DMS153 (cell line): Measurements from ENCODE around the gene PDE4B.

ENCODE experiments used
- DNase-seq: peaks from one replicate; lab custom pipeline; 2025; lab: John Stamatoyannopoulos, UW

The PDE4B gene

GRCh38 chr1:66240491-66241484 lies 448.1 kb downstream of the PDE4B start:
- no peak for DNase-seq

DNA sequence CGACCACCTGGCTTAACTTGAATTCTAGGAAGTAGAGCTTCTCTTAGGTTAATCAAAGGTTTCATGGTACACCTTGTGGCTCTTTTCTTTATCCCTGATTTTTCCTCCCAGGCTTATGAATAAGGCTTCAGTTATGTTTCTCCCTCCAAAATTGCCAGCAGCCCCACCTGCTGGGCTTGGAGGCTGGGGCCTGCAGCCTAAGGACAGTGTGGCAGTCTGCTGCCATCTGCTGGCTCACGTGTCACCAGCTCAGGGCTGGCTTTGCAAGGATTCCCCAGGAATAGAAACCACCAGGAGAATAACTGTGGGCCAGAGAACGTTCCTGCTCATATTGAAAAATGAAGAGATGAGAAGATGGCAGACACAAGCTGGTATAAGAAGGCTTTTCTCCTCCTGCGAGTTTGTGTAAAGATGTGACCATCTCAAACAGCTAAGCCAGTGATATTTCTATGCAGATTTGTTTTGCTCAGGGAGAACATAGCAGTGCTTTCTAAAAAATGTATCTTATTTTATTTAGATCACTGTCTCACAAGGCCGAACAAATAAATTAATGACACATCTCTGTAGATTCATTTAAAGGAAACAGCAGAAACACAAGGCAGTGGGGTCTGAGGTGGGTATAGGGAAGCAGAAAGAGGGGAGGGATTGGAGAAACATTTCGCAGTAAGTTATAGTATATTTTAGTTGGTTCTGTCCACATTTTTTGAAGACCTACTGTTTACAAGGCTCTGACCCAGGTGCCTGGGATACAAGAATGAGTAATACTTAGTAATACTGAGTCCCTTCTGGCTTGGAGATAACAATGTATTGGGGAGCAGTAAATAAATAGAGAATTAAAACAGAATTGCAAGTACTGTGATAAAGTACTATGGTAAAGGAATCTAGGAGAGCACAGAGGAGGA lies 450.2 kb downstream of the PDE4B start:
- DNase-seq, result peak; percentile 80

DNA sequence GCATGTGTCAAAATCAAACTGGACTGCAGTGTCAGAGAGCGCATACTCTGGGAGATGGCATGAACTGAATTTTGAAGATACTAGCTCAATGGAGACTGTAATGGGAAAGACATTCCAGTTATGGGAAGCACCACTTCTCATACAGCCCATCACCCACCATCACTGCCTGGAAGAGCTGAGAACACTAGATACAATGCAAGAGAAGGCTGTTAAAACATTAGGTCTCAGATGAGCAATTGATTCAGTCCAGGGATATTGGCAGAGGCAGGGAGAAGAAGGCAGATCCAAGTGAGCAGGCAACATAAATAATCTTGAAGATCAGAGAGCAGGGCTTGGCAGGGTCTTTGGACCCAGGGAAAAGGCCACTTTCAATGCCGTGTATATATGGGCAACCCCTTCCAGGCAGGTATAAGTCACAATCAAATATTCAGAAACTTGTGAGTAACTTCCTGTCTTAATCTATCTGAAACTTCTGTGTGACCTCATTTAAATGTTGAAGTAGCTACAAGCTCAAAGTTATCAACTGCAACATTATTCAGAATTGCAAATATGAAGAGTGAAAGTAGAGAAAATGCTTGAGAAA lies 450.9 kb downstream of the PDE4B start:
- no peak for DNase-seq

DNA sequence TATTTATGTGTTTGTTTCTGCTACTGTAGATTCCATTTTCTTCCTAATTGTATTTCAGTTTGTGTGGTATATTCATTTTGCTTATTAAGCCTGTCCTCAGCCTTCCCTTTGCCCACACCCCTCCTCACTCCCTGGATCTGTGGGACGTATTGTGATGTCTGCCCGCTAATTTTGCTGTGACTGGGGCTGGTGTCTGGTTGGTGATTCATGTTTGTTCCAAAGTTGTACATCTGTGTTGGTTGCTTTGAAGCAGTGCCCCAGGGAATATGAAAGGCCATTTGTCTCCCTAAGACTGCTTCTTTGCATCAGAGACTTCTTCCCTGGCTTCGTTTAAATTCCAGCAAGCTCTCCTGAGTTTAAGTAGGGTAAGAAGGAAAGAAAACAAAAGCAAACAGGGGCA lies 451.7 kb downstream of the PDE4B start:
- no peak for DNase-seq

GRCh38 chr1:66245691-66246090 lies 453.0 kb downstream of the PDE4B start:
- no peak for DNase-seq

DNA sequence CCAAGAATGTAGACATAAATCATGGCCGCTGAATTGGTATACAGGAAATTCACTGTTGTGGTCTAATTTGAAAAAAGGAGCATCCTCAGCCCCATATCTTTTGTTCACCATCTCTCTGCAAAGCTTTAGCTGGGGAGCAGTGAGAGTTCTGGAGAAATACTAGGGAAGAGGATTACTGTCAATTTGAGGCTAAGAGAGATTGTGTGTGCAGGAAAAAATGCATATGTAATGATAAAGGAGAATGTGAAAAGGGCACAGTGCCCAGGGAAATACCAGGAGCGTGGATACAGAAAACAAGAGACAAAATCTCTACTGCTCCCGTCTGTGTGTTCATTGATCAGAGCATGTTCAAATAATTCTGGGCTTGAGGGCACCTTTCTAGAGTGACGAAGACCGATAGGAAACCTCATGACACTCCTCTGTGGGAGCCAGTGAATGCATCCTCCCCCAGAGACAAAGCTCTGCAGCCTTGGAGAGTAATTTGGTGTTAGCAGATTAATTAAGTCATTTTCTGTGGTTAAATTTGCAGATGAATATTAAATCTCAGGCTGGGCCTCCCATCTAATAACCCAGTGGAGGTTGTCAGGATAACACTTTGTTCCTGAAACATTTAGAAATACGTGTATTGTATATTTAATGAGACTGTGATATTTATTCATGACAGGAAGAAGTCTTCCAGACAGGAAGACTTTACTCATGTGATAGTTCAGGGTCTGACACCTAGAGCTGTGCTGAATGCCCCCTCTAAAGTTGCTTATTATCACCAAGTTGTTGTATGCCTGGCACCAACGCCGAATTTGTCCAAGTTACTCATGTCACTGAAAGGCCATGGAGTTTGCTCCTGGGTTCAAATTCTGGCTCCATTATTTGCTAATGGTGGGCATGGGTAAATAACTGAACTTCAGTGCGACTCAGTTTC lies 453.9 kb downstream of the PDE4B start:
- DNase-seq, result no peak

- DNase-seq, result no peak
These were observed 454.9 kb downstream of the PDE4B start for GRCh38 chr1:66247415-66248208.

DNA sequence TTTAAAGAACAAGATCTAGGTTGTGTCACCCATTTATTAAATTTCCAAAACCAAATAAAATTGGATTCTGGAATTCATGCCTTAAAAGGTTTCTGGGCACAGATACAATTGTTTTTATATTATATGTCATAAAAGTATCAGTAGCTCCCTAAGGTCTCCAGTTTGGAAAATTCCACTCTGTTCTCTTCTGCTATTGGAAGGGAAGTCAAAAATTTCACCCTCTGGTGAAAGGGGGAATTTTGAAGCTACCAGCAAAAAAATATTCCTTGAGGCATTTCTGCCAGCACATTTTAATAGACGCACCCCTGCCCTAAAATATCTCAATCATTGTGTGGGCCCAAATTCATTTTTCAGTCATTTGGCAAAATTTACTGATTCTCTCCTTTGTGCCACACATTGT lies 455.6 kb downstream of the PDE4B start:
- DNase-seq, result no peak

DNA sequence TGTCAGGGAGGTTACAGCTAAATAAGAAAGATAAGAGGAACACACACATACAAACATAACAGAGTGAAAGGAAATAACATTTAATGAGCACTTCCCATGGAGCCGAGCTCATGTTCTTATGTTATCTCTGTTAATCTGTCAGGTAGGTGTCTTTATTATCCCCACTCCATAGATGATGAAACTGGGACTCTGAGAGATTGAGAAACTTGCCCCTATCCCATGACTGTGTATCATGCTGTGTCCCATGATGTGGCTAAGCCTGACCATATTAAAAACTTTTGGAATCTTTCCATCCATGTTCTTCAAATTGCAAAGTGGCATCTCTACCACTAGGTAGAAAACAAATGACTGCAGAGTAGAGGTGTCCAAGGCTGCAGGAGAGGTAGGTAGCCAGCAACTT lies 456.1 kb downstream of the PDE4B start:
- DNase-seq, result no peak

DNA sequence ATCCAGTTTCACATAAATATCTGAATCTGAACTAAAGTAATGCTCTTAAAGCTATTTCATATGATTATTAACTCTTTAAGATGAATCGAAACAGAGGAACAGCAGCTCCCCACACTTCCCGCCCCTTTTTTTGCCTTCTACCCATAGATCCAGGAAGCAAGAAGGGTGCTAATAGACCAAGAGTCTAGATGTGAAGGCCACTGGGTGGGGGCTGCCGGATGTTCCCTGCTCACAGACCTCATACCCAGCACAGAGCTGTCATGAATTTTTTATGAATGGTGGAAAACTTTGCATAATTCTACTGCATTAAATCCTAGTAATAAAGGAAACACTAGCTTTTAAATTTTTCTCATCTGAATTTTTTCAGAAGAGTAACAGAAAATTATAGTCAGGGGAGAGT lies 457.4 kb downstream of the PDE4B start:
- DNase-seq, result no peak

DNA sequence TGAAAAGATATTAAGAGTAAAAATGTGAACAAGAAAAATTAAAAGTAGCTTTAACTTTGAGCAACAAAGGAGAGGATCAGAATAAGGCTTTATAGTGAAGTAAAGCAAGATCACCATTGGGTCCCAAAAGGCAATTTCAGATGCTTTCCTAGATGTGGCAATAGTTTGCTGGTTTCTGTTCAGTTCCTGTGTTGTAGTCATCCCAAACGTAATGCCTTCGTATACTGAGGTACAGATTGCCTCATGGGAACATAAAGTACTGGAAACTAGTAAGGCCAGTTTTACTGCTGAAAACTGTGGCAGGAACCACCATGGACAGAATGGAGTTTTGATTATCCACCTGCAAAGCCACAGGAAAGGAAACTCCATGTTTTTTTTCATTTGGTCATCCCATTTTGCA lies 457.8 kb downstream of the PDE4B start:
- DNase-seq, result no peak

GRCh38 chr1:66251546-66251945 lies 458.9 kb downstream of the PDE4B start:
- DNase-seq, result peak; percentile 55

DNA sequence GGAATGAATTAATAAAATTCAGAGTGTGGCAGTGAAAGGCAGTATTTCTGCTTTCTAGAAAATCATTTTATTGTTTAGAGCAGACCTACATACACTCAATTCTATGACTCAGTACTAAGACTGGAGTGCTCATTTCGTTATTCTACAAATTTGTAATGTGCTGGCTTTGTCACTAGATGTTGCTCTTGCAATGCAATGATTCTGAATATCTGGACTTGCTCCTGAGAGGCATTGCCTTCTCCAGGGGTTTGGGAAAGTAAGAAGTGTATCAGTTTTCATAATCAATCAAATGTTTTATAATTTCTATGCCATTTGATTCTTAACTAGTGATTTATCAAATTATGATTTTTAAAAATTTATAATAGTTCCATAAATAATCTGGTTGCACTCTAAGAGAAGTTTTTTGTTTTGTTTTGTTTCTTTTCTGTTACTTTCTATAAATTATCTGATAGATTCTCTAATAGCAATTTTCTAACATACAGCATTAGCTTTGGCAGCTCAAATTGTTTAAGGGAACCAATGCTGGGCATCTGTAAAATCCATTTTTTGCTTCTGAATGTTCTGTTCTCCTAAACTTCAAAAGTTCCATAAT lies 460.7 kb downstream of the PDE4B start:
- peak; percentile 60 for DNase-seq

GRCh38 chr1:66254785-66255184 lies 462.1 kb downstream of the PDE4B start:
- no peak for DNase-seq

- no peak for DNase-seq
These were observed 464.2 kb downstream of the PDE4B start for GRCh38 chr1:66256629-66257572.

DNA sequence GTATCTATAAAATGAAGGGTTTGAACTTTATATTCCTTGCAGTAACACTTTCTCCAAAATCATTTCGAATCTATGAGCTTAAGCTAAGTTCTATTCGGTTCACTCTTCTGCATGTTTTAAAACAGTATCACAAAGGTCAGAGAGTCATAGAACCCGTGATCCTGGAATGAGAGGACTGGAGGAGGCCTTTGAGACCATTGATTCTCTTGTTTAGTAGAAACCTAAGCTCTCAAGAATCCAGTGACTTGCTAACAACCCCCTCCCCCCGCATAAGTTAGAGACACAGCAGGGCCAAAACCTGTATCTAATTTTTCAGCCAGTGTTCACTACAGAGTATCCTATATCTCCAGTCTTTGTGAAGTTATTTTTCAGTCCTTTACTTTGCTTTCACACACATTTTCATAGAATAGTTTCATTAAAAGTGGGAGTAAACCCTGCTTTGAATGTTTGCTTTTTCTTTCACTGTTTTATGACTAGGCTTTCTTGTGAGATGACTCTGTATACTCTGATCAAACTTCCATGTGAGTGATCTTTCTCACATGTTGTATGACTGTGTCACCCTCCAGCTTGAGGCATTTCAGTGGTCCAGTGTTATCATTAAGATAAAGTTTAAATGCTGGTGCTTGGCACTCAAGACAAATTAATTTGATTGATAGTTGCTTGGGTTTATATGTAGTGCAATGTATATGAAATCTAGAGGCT lies 465.9 kb downstream of the PDE4B start:
- no peak for DNase-seq

DNA sequence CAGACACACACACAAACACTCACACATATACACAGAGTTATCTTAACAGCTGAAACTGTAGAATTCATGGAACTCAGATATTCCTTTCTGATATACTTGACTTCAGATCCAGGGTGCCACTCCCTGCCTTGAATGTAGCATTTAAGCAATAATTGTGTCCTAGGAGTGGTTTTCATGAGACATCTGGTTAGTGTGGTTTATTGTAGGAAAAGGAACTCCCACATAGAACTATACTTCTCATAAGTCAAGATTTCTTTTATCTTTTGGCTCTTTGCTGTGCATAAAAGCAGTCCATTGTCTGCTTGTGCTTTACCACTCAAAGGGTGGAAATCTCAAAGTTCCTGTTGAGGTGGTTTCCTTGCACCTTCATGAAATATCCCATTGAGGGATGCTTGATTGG lies 468.7 kb downstream of the PDE4B start:
- DNase-seq, result no peak

DNA sequence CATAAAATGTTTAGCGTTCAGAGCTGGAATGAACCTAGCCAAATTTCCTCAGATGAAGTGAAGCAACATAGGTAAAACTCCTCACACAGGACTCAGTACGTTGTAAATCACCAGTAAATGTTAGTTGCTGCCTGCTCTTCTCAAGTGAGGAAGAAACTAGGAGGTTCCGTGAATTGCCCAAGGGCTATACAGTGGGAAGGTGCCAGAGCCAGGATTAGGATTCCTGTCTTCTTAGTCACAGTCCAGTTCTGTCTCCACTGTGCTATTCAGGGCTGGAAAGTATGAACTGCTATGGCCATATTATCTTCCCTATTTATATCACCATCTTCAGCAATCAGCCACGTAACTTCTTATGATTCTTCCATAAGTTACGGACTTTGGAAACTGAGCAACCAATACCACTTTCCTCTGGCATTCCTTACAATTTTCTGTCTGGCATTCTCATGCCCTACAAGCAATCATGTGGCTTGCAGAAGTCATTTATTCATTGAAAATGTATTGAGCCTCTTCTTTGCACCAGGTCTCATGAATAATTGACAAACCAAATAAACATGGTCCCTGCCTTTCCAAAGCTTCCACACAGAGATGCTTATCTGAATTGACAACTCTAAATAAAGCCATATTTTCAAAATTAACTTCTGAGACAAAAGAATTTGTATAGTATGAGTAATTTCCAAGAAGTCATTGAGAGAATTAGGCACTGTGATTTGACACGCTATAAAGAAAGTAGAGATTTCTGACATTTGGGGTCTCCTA lies 469.7 kb downstream of the PDE4B start:
- no peak for DNase-seq
